GM18907 (cell line): Measurements from ENCODE around the gene SYT12.

Source experiments
- ATAC-seq: cut with Tn5 transposase; IDR thresholded peaks from one replicate; pipeline ENCODE4 v1.9.1; 2021; ENCODE audit warnings: mild to moderate bottlenecking, moderate library complexity; ENCODE audit not compliant: unreplicated experiment

Gene SYT12

DNA sequence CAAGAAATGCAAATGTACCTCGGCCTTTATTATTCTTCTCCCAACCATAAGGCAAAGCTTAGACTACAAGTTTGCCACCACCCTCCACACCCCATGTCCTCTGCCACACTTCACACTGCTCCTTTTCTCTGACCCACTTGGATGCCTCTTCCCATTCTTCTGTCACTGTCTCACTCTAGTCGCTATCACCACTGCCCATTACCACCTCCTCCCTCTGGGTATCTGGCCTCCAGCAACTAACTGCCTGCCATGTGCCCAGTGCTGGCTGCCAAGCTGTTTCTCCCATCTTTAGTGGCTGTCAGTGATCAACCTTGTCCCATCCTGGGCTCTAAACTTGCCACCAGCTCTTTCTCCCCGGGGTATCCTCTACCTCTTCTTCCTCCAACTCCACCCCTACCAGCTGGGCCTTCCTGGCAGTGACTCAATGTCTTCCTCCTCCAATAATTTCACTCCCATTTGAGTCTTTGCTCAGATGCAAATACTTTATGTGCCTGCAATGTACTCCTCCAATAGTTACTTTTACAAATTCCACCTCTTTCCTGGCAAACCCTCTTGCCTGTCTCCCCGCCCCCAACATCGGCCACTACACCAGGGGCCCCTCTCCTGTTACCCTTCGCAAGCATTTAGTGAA lies 76.0 kb downstream of the SYT12 start:
- no peak for ATAC-seq

DNA sequence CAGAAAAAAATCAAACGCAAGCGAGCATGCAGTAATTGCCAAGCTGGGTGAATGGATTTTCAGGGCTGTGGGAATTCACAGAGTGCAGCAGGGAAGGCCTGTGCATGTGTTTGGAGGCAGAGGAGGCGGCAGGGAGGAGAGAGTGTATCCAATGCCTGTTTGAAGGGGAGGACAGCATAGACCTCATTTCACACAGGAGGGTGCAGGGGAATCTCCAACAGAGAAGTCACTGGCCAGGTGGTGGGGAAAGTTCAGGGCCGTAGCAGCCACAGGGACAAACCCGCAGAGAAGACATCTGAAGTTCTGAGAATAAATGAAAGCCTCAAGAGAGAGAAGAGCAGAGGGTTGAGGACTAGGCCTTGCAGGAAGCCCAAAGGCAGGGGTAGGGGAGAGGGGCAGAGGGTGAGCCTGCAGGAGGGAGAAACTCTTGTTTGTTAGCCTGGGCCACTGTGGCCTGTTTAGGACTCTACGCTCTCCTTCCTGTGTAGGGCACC lies 76.9 kb downstream of the SYT12 start:
- peak; percentile 62 for ATAC-seq
